B cell (primary cell): ENCODE measurements around the gene ZNF560.
"Not testable (repeated sequence)": the region's sequence is repeated elsewhere in the genome, so short reads cannot be mapped to it uniquely, and the experiment has no call there.

Experiments
- CTCF ChIP-seq: fragments of 200-600 bp; IDR thresholded peaks from one replicate; pipeline ENCODE4 v1.8.0; 2022; ENCODE audit warnings: antibody characterized with exemption, mild to moderate bottlenecking
- EZH2 ChIP-seq: IDR thresholded peaks from 2 replicates; pipeline ENCODE4 v1.6.1; 2012; ENCODE audit warnings: borderline replicate concordance, low read depth, mild to moderate bottlenecking, moderate library complexity, low read length; ENCODE audit not compliant: insufficient read depth, poor library complexity, severe bottlenecking

- not testable (repeated sequence) for TF ChIP-seq CTCF, EZH2
Observed at GRCh38 chr19:9541281-9541680, 42.9 kb upstream of the ZNF560 start.
